ACC112 (cell line): ENCODE measurements around the gene PRPF4.

ENCODE experiments used
- H2AFZ ChIP-seq: fragments of 200-600 bp; sonication (generic); one replicate; pipeline ENCODE4 v1.6.0; 2017; ENCODE audit warnings: antibody characterized with exemption, low read length; ENCODE audit not compliant: unreplicated experiment
- H3K27ac ChIP-seq: fragments of 200-600 bp; sonication (generic); 2 replicates; pipeline ENCODE4 v1.5.1; 2014; ENCODE audit warnings: low read depth, mild to moderate bottlenecking, antibody characterized with exemption, low read length, moderate library complexity
- H3K27me3 ChIP-seq: fragments of 200-600 bp; sonication (generic); 2 replicates; pipeline ENCODE4 v1.6.1; 2014; ENCODE audit warnings: mild to moderate bottlenecking, antibody characterized with exemption, low read length, moderate library complexity, mixed read lengths; ENCODE audit not compliant: insufficient read depth
- H3K36me3 ChIP-seq: fragments of 200-600 bp; sonication (generic); 2 replicates; pipeline ENCODE4 v1.6.1; 2016; ENCODE audit warnings: mild to moderate bottlenecking, antibody characterized with exemption, low read length, moderate library complexity, mixed read lengths; ENCODE audit not compliant: insufficient read depth
- H3K4me1 ChIP-seq: fragments of 200-600 bp; sonication (generic); one replicate; pipeline ENCODE4 v1.6.1; 2016; ENCODE audit warnings: low read length, mixed read lengths; ENCODE audit not compliant: insufficient read depth, unreplicated experiment, control insufficient read depth
- H3K4me3 ChIP-seq: fragments of 200-600 bp; sonication (generic); 2 replicates; pipeline ENCODE4 v1.5.1; 2014; ENCODE audit warnings: mild to moderate bottlenecking, low read depth, low read length
- H3K79me2 ChIP-seq: fragments of 200-600 bp; sonication (generic); one replicate; pipeline ENCODE4 v1.6.0; 2016; ENCODE audit warnings: low read length; ENCODE audit not compliant: control insufficient read depth, unreplicated experiment, insufficient read depth

The PRPF4 gene

GRCh38 chr9:113296796-113297558 lies 21.5 kb downstream of the PRPF4 start:
- H3K4me1 ChIP-seq = peaks cover 10% of the 10 kb centered on the region
- no peak overlapping the region for H2AFZ ChIP-seq
- no peak overlapping the region for H3K27ac ChIP-seq
- H3K79me2 ChIP-seq = no peaks in the 10 kb centered on the region
- peaks cover 3% of the 10 kb centered on the region; the same call in 1 of the 2 replicates for H3K36me3 ChIP-seq
- no peaks in the 10 kb centered on the region; the same call in 1 of the 2 replicates for H3K27me3 ChIP-seq
- H3K4me3 ChIP-seq = no peak overlapping the region

GRCh38 chr9:113298311-113298710 lies 22.9 kb downstream of the PRPF4 start:
- Histone ChIP-seq H3K4me1 (peaks cover 8% of the 10 kb centered on the region), H3K27ac (no peak overlapping the region), H3K4me3 (no peak overlapping the region), H3K27me3 (no peaks in the 10 kb centered on the region; the same call in 1 of the 2 replicates), H3K79me2 (no peaks in the 10 kb centered on the region), H3K36me3 (no peaks in the 10 kb centered on the region), H2AFZ (no peak overlapping the region)

- Histone ChIP-seq H3K79me2 (no peaks in the 10 kb centered on the region), H2AFZ (no peak overlapping the region), H3K4me1 (no peaks in the 10 kb centered on the region)
Observed at GRCh38 chr9:113298924-113299770, 23.7 kb downstream of the PRPF4 start.

GRCh38 chr9:113299800-113300292 lies 24.4 kb downstream of the PRPF4 start:
- Histone ChIP-seq H3K27me3 (no peaks in the 10 kb centered on the region; the same call in 1 of the 2 replicates), H3K4me3 (no peak overlapping the region), H2AFZ (no peak overlapping the region), H3K4me1 (no peaks in the 10 kb centered on the region), H3K27ac (no peak overlapping the region), H3K36me3 (no peaks in the 10 kb centered on the region), H3K79me2 (no peaks in the 10 kb centered on the region)

More at GRCh38 chr9:113298924-113299770, 23.7 kb downstream of the PRPF4 start:
- H3K36me3 ChIP-seq = no peaks in the 10 kb centered on the region
- no peak overlapping the region for H3K4me3 ChIP-seq
- no peaks in the 10 kb centered on the region; the same call in 1 of the 2 replicates for H3K27me3 ChIP-seq
- no peak overlapping the region for H3K27ac ChIP-seq

GRCh38 chr9:113301548-113301947 lies 26.1 kb downstream of the PRPF4 start:
- Histone ChIP-seq H3K4me1 (no peaks in the 10 kb centered on the region), H3K27me3 (no peaks in the 10 kb centered on the region; the same call in 1 of the 2 replicates), H3K4me3 (no peak overlapping the region), H3K79me2 (no peaks in the 10 kb centered on the region), H3K36me3 (no peaks in the 10 kb centered on the region), H3K27ac (no peak overlapping the region), H2AFZ (no peak overlapping the region)

- no peak within 1 kb of the TSS for H3K27ac ChIP-seq
- H3K36me3 ChIP-seq = no peaks in the 10 kb centered on the region
- no peaks in the 10 kb centered on the region for H3K79me2 ChIP-seq
- H3K27me3 ChIP-seq = no peaks in the 10 kb centered on the region; the same call in 1 of the 2 replicates
- no peak within 1 kb of the TSS for H2AFZ ChIP-seq
- no peaks in the 10 kb centered on the region for H3K4me1 ChIP-seq
- no peak within 1 kb of the TSS for H3K4me3 ChIP-seq
Observed at GRCh38 chr9:113302792-113303418, 27.4 kb downstream of the PRPF4 start, which contains the start of gene RNF183. TSS of gene RNF183 (minus strand) at chr9:113303376. CDS start at chr9:113298184, 5,192 bp downstream.

- Histone ChIP-seq H3K4me3 (no peak overlapping the region), H2AFZ (no peak overlapping the region), H3K36me3 (no peaks in the 10 kb centered on the region), H3K27ac (no peak overlapping the region), H3K27me3 (no peaks in the 10 kb centered on the region), H3K4me1 (no peaks in the 10 kb centered on the region), H3K79me2 (no peaks in the 10 kb centered on the region)
Observed at GRCh38 chr9:113306566-113306965, 31.1 kb downstream of the PRPF4 start.

- Histone ChIP-seq H3K36me3 (no peaks in the 10 kb centered on the region), H2AFZ (no peak overlapping the region), H3K4me3 (no peak overlapping the region), H3K79me2 (no peaks in the 10 kb centered on the region), H3K27ac (no peak overlapping the region), H3K4me1 (no peaks in the 10 kb centered on the region), H3K27me3 (no peaks in the 10 kb centered on the region)
Observed at GRCh38 chr9:113307396-113307975, 32.0 kb downstream of the PRPF4 start.

GRCh38 chr9:113309204-113309813 lies 33.9 kb downstream of the PRPF4 start:
- no peaks in the 10 kb centered on the region for H3K4me1 ChIP-seq
- no peak overlapping the region for H3K4me3 ChIP-seq
- no peaks in the 10 kb centered on the region for H3K79me2 ChIP-seq
- H2AFZ ChIP-seq = no peak overlapping the region
- H3K27me3 ChIP-seq = no peaks in the 10 kb centered on the region
- H3K27ac ChIP-seq = no peak overlapping the region
- H3K36me3 ChIP-seq = no peaks in the 10 kb centered on the region

- Histone ChIP-seq H3K4me3 (no peak overlapping the region), H3K27ac (no peak overlapping the region), H3K4me1 (no peaks in the 10 kb centered on the region), H3K27me3 (no peaks in the 10 kb centered on the region), H3K36me3 (no peaks in the 10 kb centered on the region), H2AFZ (no peak overlapping the region), H3K79me2 (no peaks in the 10 kb centered on the region)
Observed at GRCh38 chr9:113310538-113310937, 35.1 kb downstream of the PRPF4 start.
